GM18519 (cell line): ENCODE measurements around the gene COX4I2.
"Not testable (repeated sequence)": the region's sequence is repeated elsewhere in the genome, so short reads cannot be mapped to it uniquely, and the experiment has no call there.

ENCODE experiments used
- ATAC-seq: cut with Tn5 transposase; IDR thresholded peaks from one replicate; pipeline ENCODE4 v1.9.1; 2021; ENCODE audit warnings: mild to moderate bottlenecking, moderate library complexity; ENCODE audit not compliant: unreplicated experiment, low FRiP score

The COX4I2 gene

DNA sequence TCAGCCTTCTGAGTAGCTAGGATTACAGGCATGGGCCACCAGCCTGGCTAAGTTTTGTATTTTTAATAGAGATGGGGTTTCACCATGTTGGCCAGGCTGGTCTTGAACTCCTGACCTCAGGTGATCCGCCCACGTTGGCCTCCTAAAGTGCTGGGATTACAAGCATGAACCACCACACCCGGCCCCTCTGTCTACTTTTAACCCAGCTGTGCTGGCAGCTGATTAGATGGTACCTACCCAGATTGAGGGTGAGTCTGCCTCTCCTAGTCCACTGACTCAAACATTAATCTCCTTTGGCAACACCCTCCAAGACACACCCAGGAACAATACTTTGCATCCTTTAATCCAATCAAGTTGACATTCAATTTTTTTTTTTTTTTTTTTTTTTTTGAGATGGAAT lies 10.4 kb downstream of the COX4I2 start:
- not testable (repeated sequence) for ATAC-seq

DNA sequence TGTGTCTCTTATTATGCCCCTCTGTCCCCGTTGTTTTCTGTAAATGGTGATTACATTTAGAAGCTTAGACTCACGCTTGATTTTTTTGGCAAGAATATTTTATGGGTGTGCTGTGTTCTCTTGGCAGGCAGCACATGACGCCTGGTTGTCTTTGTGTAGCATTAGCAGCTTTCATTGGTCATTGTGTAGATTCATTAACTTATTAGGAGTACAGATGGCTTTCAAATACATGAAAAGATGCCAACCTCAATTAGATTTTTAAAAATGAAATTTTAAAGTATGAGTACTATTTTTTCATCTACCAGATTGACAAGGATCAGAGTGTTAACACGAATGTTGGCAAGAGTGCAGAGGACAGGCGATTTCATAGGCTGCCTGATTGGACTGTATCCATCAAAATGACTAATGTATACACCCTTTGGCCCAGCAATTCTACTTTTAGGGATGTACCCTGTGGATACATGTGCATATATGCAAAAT lies 15.2 kb downstream of the COX4I2 start:
- ATAC-seq: no peak

DNA sequence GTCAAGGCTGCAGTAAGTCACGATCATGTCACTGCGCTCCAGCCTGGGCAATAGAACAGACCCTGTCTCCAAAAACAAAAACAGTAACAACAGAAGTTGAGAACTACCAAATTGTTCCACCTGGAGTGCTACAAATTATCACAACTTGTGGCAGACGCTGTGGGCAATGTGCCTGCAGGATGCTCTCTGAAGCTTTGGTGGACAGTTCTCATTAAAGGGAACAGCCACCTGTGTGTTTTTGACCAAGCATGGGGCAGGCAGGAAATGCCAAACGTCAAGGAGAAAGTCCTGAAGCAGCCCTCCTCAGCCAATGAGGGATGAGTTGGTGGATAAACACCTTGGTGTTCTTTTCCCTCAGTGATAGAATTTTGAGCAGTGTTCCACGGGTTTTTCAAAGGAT lies 15.8 kb downstream of the COX4I2 start:
- ATAC-seq: no peak

DNA sequence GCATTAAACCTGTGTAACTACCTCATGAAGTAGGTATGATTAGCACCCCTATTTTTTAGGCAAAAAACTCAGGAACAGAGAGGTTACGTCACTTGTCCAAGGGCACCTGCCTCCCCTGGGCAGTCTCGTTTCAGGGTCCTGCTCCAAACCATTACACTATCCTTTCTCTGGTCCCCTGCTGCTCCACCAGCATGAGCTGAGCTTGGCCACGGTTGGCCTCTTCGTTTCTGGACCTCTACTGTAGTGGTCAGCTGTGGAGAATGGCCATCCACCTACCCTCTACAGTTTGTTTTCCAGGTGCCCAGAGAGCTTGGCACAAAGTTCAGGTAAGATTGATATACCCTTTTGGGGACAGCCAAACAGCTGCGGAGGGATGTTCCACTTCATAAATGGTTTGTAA lies 16.8 kb downstream of the COX4I2 start:
- ATAC-seq: no peak

- ATAC-seq: no peak
Measured at GRCh38 chr20:31661625-31662371, 24.1 kb downstream of the COX4I2 start.

GRCh38 chr20:31662372-31662854 lies 24.7 kb downstream of the COX4I2 start:
- ATAC-seq: no peak

DNA sequence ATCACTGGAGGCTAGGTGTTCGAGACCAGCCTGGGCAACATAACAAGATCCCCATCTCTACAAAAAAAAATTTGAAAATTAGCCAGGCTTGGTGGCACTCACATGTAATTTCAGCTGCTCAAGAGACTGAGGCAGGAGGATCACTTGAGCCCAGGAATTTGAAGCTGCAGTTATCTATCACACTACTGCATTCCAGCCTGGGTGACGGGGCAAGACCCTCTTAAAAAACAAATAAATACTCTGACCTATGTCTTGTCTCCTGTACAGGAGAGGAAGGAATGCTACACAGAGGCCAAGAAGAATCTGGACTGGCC lies 25.8 kb downstream of the COX4I2 start:
- no peak for ATAC-seq

GRCh38 chr20:31663838-31664695 lies 26.4 kb downstream of the COX4I2 start:
- no peak for ATAC-seq

DNA sequence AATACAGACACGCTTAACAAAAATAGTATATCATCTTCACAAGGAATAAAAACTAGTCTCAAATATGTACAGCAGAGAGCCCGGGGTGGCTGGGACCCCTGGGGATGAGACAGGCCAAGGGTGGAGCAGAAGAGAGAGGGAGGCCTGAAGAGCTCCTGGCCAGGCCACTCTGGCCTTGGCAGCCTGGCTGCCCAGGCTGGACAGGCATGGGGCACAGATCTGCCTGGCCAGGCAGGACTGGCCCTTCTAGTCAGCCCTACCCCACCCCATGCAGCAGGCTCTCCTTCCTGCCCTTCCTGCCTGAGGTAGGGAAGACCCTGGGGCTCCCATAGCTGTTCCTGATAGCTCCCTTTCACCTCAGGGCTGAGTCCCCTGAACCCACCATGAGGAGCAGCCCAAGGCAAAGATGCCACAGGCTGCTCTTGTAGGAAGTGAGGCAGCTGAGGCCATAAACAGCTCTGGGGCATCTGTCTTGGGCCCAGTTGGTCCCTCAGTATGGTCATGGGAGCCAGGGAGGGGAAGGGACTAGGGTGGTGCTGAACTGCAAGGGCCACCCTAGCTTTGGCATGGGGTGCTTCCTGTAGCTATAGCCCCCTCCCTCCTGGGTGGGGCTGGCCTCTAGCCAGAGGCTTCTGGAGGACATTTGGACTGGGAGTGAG lies 27.1 kb downstream of the COX4I2 start:
- no peak for ATAC-seq

GRCh38 chr20:31665753-31666152 lies 28.0 kb downstream of the COX4I2 start:
- no peak for ATAC-seq

GRCh38 chr20:31666258-31667042 lies 28.7 kb downstream of the COX4I2 start:
- no peak for ATAC-seq

DNA sequence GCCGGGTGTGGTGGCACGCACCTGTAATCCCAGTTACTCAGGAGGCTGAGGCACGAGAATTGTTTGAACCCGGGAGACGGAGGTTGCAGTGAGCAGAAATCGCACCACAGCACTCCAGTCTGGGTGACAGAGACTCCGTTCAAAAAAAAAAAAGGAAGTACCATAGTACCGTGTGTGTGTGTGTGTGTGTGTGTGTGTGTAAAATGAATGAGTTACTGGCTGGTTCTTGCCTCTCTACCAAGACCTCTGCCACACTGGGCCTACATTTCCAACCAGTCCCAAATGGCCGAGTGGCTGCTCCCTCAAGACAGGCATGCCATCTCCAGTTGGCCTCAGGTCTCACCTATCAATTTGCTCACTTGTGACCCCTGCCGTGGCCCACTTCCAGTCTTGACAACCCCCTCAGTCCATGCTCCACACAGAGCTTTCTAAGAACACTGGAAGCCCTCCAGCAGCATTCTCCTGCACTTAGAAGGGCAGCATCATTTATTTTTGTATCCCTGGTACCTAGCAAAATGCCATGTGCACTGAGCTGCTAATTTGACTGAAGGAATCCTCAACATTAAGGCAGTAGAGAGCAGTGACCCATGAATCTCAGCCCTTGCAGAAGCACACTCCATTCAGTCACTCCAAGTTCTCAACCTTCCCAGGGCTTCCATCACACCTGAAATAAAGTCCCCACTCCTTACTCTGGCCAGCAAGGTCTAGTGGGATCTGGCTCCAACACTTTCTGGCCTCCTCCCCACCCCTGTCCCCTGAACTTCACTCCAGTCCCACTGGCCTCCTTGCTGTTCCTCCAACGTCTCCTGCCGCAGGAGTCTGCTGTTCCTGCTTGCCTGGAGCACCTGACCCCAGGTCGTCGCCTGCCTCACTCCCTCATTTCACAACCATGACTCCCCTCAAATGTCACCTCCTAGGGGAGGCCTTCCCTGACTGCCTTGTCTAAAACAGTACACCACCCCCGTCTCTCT lies 29.9 kb downstream of the COX4I2 start:
- ATAC-seq: no peak

DNA sequence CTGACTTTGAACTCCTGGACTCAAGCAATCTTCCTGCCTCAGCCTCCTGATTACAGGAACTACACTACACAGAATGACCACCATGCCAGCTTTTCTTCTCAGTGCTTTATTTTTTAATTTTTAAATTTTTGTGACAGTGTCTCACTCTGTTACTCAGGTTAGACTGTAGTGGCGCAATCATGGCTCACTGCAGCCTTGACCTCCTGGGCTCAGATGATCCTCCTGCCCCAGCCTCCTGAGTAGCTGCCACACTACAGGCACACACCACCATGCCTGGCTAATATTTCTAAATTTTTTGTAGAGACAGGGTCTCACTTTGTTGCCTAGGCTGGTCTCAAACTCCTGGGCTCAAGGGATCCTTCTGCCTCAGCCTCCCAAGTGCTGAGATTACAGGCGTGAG lies 31.2 kb downstream of the COX4I2 start:
- not testable (repeated sequence) for ATAC-seq

DNA sequence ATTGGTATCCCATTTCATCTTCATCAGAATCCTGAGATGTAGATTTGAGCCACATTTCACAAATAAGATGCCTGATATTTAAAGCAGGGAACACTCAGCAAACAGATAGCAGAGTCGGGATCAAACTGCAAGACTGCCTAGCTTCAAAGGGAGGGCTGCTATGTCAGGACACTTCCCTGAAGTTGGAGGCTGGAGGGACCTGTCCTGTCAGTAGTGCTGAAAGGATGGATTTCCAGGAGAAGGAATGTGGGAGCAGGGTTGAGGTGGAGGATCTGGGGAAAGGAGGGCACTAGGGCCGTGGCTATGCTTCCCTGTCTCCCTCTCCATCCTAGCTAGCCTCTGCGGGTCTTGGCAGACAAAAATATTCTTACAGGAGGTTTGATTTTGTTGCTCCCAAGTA lies 32.2 kb downstream of the COX4I2 start:
- ATAC-seq: no peak

GRCh38 chr20:31670371-31671228 lies 32.9 kb downstream of the COX4I2 start:
- no peak for ATAC-seq

DNA sequence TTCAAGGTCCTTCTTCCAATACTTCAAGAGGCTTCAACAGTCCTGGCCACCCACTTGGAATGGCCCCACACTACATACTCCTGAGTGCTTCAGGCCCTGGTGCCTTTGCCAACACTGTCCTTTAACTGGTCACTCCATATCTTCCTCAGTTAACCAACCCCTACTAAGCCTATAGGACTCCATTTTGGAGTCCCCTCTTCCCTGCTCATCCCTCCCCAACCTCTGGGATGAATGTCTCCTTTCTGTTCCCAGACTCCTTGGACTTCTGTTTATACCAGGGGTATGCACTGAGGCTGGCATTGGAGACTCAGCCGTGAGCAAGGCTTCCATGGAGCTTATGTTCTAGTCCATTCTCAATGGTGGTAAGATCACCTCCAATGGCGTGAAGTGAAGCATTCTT lies 33.6 kb downstream of the COX4I2 start:
- ATAC-seq: no peak

DNA sequence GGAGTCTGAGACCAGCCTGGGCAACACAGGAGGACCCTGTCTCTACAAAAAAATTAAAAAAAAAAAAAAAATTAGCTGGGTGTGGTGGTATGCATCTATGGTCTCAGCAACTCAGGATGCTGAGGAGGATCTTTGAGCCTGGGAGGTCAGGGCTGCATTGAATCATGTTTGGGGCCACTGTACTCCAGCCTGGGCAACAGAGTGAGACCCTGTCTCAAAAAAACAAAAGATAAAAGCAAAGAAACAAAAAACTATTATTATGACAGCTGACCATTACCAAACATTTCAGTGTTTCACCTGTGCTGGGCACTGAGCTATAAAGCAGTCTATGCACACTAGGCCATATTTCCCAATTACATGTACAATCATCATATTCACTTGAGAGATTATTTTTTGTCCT lies 35.7 kb downstream of the COX4I2 start:
- no peak for ATAC-seq

GRCh38 chr20:31673943-31674463 lies 36.3 kb downstream of the COX4I2 start:
- no peak for ATAC-seq
